HepG2 (cell line): Measurements from ENCODE around the gene TUBA4B. TPM values are rescaled to one million over a fixed set of nuclear protein-coding genes. Genes with fewer than 3 reads are reported as not detected.

Experiments
- AHDC1 ChIP-seq: sonication (generic); formaldehyde crosslinking; IDR thresholded peaks from 2 replicates; pipeline ENCODE4 v1.5.1; 2020; ENCODE audit warnings: mild to moderate bottlenecking, missing genetic modification reagents, borderline replicate concordance
- ARNTL ChIP-seq: sonication (generic); formaldehyde crosslinking; IDR thresholded peaks from 2 replicates; pipeline ENCODE4 v1.4.0; 2020; ENCODE audit warnings: mild to moderate bottlenecking, missing genetic modification reagents
- ELF4 ChIP-seq: sonication (generic); formaldehyde crosslinking; IDR thresholded peaks from 2 replicates; pipeline ENCODE4 v1.5.0; 2020; ENCODE audit warnings: missing genetic modification reagents, mild to moderate bottlenecking, moderate library complexity, borderline replicate concordance
- ETV6 ChIP-seq: sonication (generic); formaldehyde crosslinking; conservative IDR thresholded peaks from 2 replicates; pipeline ENCODE4 v1.4.0; 2020; ENCODE audit warnings: missing genetic modification reagents
- GATAD2A ChIP-seq: IDR thresholded peaks from 2 replicates; pipeline ENCODE4 v1.6.1; 2016
- GLI4 ChIP-seq: sonication (generic); formaldehyde crosslinking; IDR thresholded peaks from 2 replicates; pipeline ENCODE4 v1.5.1; 2020; ENCODE audit warnings: missing genetic modification reagents, mild to moderate bottlenecking, moderate library complexity, borderline replicate concordance
- NR2F6 ChIP-seq, 2 experiments: IDR thresholded peaks; 2 replicates each; pipeline ENCODE4 v1.6.1; 2016; ENCODE audit warnings: antibody characterized with exemption in 1 of 2, mild to moderate bottlenecking in 1 of 2
- PITX1 ChIP-seq: sonication (generic); formaldehyde crosslinking; IDR thresholded peaks from 2 replicates; pipeline ENCODE4 v1.5.1; 2020; ENCODE audit warnings: mild to moderate bottlenecking, missing genetic modification reagents
- POLR2G ChIP-seq: fragments of 200-400 bp; formaldehyde crosslinking; IDR thresholded peaks from 2 replicates; pipeline ENCODE4 v1.6.1; 2018; ENCODE audit warnings: mild to moderate bottlenecking, low read depth, low read length, moderate library complexity
- PPARG ChIP-seq: conservative IDR thresholded peaks from 2 replicates; pipeline ENCODE4 v1.6.1; 2016; ENCODE audit warnings: missing biosample characterization, missing genetic modification reagents
- ZNF276 ChIP-seq: sonication (generic); formaldehyde crosslinking; IDR thresholded peaks from 2 replicates; pipeline ENCODE4 v1.4.0; 2020; ENCODE audit warnings: mild to moderate bottlenecking, low read depth, missing genetic modification reagents
- ZNF329 ChIP-seq: sonication (generic); formaldehyde crosslinking; IDR thresholded peaks from 2 replicates; pipeline ENCODE4 v1.9.0; 2021; ENCODE audit warnings: low read depth, mild to moderate bottlenecking, missing genetic modification reagents
- polyA plus RNA-seq, 8 experiments: library from polyadenylated mRNA; depleted of rRNA in 3 of 8; stranded (reverse) in 7 of 8; unstranded in 1 of 8; fragments of >200 nt; fragmentation: Illumina TruSeq in 4 of 8; extraction: Trizol in 4 of 8; gene quantifications; 2 replicates each; pipeline versions ENCODE4 v1.2.1 to v1.2.3, GENCODE V29; 2011 to 2016; ENCODE audit warnings: low read depth in 4 of 8, missing spikeins in 1 of 8, mixed read lengths in 1 of 8; ENCODE audit not compliant: insufficient read depth in 1 of 8
- total RNA-seq, 5 experiments: library from RNA; depleted of rRNA; stranded (reverse); fragments of >200 nt; fragmentation: Illumina TruSeq; extraction: Trizol; gene quantifications; 2 replicates each; pipeline ENCODE4 v1.2.3, GENCODE V29; 2016; ENCODE audit warnings: low read depth in 1 of 5
- TF ChIP-seq, protein P1 (sequence below): sonication (generic); formaldehyde crosslinking; IDR thresholded peaks from 2 replicates; pipeline ENCODE4 v1.8.0; 2022; ENCODE audit warnings: missing genetic modification reagents, mild to moderate bottlenecking, moderate library complexity, borderline replicate concordance
- TF ChIP-seq, protein P2 (sequence below): sonication (generic); formaldehyde crosslinking; conservative IDR thresholded peaks from 2 replicates; pipeline ENCODE4 v1.8.0; 2022; ENCODE audit warnings: low read depth, missing genetic modification reagents

Gene TUBA4B
- total and polyA plus RNA-seq, 2 of the 13 experiments (the other 11 are each of a cell fraction or from before 2014, with no cell fraction given), result 0.18 to 0.22 TPM

DNA sequence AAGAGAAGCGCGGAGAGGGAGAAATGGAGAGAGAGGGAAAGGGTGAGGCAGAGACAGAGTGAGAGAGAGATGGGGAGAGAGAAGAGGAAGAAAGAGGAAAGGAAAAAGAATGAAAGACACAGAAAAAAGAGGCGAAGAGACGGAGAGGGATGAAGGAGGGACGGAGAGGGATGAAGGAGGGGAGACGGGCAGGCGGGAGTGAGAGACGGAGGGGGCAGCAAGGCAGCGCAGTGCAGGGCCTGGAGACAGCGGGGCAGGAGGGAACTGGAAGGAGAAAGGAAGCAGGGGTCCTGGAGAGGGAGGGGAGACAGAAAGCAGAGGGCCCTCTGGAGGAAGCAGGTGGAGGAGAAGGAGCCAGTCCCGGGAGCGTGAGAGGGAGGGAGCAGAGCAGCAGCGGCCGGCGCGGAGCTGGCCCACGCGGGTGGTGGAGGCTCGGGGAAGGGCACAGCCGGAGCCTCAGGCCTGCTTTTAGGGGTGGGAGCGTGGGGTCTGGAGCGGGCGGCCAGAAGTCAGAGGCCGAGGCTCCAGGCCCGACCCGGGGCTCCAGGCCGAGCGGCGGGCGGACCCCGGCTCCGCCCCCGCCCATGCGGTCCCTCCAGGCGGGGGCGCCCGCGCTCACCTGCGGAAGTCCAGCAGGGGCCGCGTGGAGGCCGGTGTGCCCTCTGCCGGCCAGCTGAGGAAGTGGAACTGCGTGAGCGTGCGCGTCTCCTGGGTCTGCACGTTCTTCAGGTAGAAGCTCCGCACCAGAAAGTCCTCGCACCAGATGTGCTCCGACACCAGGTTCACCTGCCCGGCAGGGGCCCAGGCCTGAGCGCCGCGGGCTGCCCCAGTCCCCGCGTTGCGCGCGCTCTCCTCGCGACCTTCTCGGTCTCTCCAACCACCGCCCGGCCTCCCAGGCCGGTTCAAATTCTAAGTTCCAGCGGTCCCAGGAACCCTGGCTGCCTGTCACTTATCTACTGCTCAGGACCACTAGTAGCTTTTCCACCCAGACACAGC, 41.6 kb downstream of the TUBA4B start (continued):
- TF ChIP-seq ZNF276 (CRISPR knock-in tag) (0 out of 2 replicates have a peak, but pooled peaks have one; percentile 58), POLR2G (peak; percentile 81), GLI4 (CRISPR knock-in tag) (no peak), GATAD2A (peak; percentile 82), PPARG (CRISPR knock-in tag) (peak; percentile 84), ETV6 (CRISPR knock-in tag) (peak; percentile 89; the same call in 1 of the 2 replicates), ELF4 (CRISPR knock-in tag) (0 out of 2 replicates have a peak, but pooled peaks have one; percentile 30), NR2F6 (IDR thresholded peaks at IDR 0.05) (no peak), NR2F6 (CRISPR knock-in tag; IDR thresholded peaks at IDR 0.05) (peak; percentile 64; the same call in 1 of the 2 replicates), ARNTL (CRISPR knock-in tag) (peak; percentile 79), ZNF329 (CRISPR knock-in tag) (no peak), PITX1 (CRISPR knock-in tag) (peak; percentile 64; the same call in 1 of the 2 replicates), AHDC1 (CRISPR knock-in tag) (no peak)
- TF ChIP-seq, protein P1, sequence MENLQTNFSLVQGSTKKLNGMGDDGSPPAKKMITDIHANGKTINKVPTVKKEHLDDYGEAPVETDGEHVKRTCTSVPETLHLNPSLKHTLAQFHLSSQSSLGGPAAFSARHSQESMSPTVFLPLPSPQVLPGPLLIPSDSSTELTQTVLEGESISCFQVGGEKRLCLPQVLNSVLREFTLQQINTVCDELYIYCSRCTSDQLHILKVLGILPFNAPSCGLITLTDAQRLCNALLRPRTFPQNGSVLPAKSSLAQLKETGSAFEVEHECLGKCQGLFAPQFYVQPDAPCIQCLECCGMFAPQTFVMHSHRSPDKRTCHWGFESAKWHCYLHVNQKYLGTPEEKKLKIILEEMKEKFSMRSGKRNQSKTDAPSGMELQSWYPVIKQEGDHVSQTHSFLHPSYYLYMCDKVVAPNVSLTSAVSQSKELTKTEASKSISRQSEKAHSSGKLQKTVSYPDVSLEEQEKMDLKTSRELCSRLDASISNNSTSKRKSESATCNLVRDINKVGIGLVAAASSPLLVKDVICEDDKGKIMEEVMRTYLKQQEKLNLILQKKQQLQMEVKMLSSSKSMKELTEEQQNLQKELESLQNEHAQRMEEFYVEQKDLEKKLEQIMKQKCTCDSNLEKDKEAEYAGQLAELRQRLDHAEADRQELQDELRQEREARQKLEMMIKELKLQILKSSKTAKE (CRISPR knock-in tag), result no peak
- TF ChIP-seq, protein P2, sequence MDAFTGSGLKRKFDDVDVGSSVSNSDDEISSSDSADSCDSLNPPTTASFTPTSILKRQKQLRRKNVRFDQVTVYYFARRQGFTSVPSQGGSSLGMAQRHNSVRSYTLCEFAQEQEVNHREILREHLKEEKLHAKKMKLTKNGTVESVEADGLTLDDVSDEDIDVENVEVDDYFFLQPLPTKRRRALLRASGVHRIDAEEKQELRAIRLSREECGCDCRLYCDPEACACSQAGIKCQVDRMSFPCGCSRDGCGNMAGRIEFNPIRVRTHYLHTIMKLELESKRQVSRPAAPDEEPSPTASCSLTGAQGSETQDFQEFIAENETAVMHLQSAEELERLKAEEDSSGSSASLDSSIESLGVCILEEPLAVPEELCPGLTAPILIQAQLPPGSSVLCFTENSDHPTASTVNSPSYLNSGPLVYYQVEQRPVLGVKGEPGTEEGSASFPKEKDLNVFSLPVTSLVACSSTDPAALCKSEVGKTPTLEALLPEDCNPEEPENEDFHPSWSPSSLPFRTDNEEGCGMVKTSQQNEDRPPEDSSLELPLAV, result no peak
